CD14-positive monocyte (primary cell): ENCODE measurements around the gene TPRN. TPM values are rescaled to one million over a fixed set of nuclear protein-coding genes. Genes with fewer than 3 reads are reported as not detected.

Experiments used
- DNase-seq, 3 donors: peaks; one replicate each; pipeline ENCODE4 v3.0.0-alpha.2; 2011 to 2022
- H2AFZ ChIP-seq: 2 replicates; pipeline ENCODE4 v1.6.0; 2012; ENCODE audit warnings: mild to moderate bottlenecking, low read depth, low read length, inconsistent platforms; ENCODE audit not compliant: insufficient read depth, poor library complexity, severe bottlenecking
- H3K27ac ChIP-seq, 2 donors: 1 replicate in 1 of 2; 2 replicates in 1 of 2; pipeline ENCODE4 v1.5.1; 2012 to 2013; ENCODE audit warnings: low read length in 2 of 2, control low read depth in 1 of 2, inconsistent platforms in 1 of 2, low read depth in 1 of 2, mild to moderate bottlenecking in 1 of 2
- H3K27me3 ChIP-seq, 2 donors: one replicate each; pipeline versions ENCODE4 v1.6.0 to v1.6.1; 2011 to 2013; ENCODE audit warnings: low read length in 2 of 2; ENCODE audit not compliant: control insufficient read depth in 2 of 2, insufficient read depth in 2 of 2
- H3K36me3 ChIP-seq, 2 donors: replicated peaks in 1 of 2; 1 replicate in 1 of 2; 2 replicates in 1 of 2; pipeline versions ENCODE4 v1.5.1 to v1.6.1; 2012 to 2013; ENCODE audit warnings: low read length in 2 of 2, control low read depth in 1 of 2, inconsistent platforms in 1 of 2, mild to moderate bottlenecking in 1 of 2; ENCODE audit not compliant: insufficient read depth in 2 of 2, control insufficient read depth in 1 of 2
- H3K4me1 ChIP-seq, 2 donors: 1 replicate in 1 of 2; 2 replicates in 1 of 2; pipeline versions ENCODE4 v1.5.1 to v1.6.1; 2012 to 2013; ENCODE audit warnings: low read length in 2 of 2, control low read depth in 1 of 2, inconsistent platforms in 1 of 2, mild to moderate bottlenecking in 1 of 2, moderate library complexity in 1 of 2; ENCODE audit not compliant: insufficient read depth in 2 of 2, control insufficient read depth in 1 of 2
- H3K4me2 ChIP-seq: replicated peaks from 2 replicates; pipeline ENCODE3; 2012; ENCODE audit warnings: low read length, moderate library complexity, mild to moderate bottlenecking; ENCODE audit not compliant: poor library complexity, severe bottlenecking; ENCODE audit errors: extremely low read depth
- H3K4me3 ChIP-seq, 3 experiments: fragments of 200-600 bp in 1 of 3; sonication (generic) in 1 of 3; replicated peaks in 1 of 3; 1 replicate in 2 of 3; 2 replicates in 1 of 3; pipeline ENCODE4 v1.5.1; 2011 to 2013; ENCODE audit warnings: low read length in 3 of 3, mild to moderate bottlenecking in 3 of 3, control low read depth in 2 of 3, low read depth in 2 of 3, inconsistent platforms in 1 of 3, moderate library complexity in 1 of 3
- H3K79me2 ChIP-seq: 2 replicates; pipeline ENCODE4 v1.6.0; 2012; ENCODE audit warnings: mild to moderate bottlenecking, control low read depth, inconsistent platforms, low read length, moderate library complexity; ENCODE audit not compliant: insufficient read depth
- H3K9ac ChIP-seq: 2 replicates; pipeline ENCODE4 v1.6.0; 2017; ENCODE audit warnings: low read length, mild to moderate bottlenecking; ENCODE audit not compliant: insufficient read depth, poor library complexity, severe bottlenecking
- H3K9me3 ChIP-seq, 2 donors: replicated peaks in 1 of 2; 1 replicate in 1 of 2; 2 replicates in 1 of 2; pipeline versions ENCODE4 v1.5.1 to v1.6.1; 2012 to 2013; ENCODE audit warnings: low read length in 2 of 2, control low read depth in 1 of 2; ENCODE audit not compliant: control insufficient read depth in 1 of 2, insufficient read depth in 1 of 2
- H4K20me1 ChIP-seq: 2 replicates; pipeline ENCODE4 v1.6.0; 2012; ENCODE audit warnings: mild to moderate bottlenecking, low read length, control low read depth, moderate library complexity; ENCODE audit not compliant: insufficient read depth
- H3K27ac Mint-ChIP-seq, 7 donors: one replicate each; pipeline ENCODE4 v1.8.0; 2020; ENCODE audit warnings: mild to moderate bottlenecking in 7 of 7, mixed read lengths in 7 of 7, moderate library complexity in 6 of 7, inconsistent platforms in 2 of 7
- H3K27me3 Mint-ChIP-seq, 3 donors: one replicate each; pipeline ENCODE4 v1.8.0; 2021 to 2022; ENCODE audit warnings: low read depth in 3 of 3, mild to moderate bottlenecking in 3 of 3, mixed read lengths in 3 of 3, moderate library complexity in 3 of 3, inconsistent platforms in 1 of 3
- H3K36me3 Mint-ChIP-seq, 2 donors: one replicate each; pipeline ENCODE4 v1.8.0; 2020; ENCODE audit warnings: mixed read lengths in 2 of 2, inconsistent platforms in 1 of 2, mild to moderate bottlenecking in 1 of 2
- H3K4me1 Mint-ChIP-seq: one replicate; pipeline ENCODE4 v1.8.0; 2020; ENCODE audit warnings: mild to moderate bottlenecking, mixed read lengths
- H3K4me3 Mint-ChIP-seq, 2 donors: one replicate each; pipeline ENCODE4 v1.8.0; 2020; ENCODE audit warnings: mild to moderate bottlenecking in 2 of 2, mixed read lengths in 2 of 2, moderate library complexity in 1 of 2
- H3K9me3 Mint-ChIP-seq, 7 donors: one replicate each; pipeline ENCODE4 v1.8.0; 2020 to 2022; ENCODE audit warnings: mixed read lengths in 7 of 7, mild to moderate bottlenecking in 6 of 7, moderate library complexity in 6 of 7, inconsistent platforms in 2 of 7
- CTCF ChIP-seq: fragments of 200-600 bp; IDR thresholded peaks from one replicate; pipeline ENCODE4 v1.8.0; 2022; ENCODE audit warnings: antibody characterized with exemption, mild to moderate bottlenecking
- WGBS: methylation state at CpG from one replicate; pipeline ENCODE4 v1.1.5; 2013; ENCODE audit warnings: missing lambda C conversion rate; ENCODE audit not compliant: insufficient coverage; 5-methylcytosine and 5-hydroxymethylcytosine counted together
- intact Hi-C, 2 donors: fragments of 100-400 bp; cut with micrococcal nuclease; formaldehyde crosslinking; loops; one replicate each; pipeline versions ENCODE4 v1.15.0 to v1.15.1; 2023
- polyA plus RNA-seq, 3 donors: library from polyadenylated mRNA; depleted of rRNA in 1 of 3; unstranded in 2 of 3; stranded (reverse) in 1 of 3; fragments of 300-500 nt in 2 of 3; fragments of >200 nt in 1 of 3; fragmentation: Illumina TruSeq in 2 of 3; gene quantifications; 1 replicate in 2 of 3; 2 replicates in 1 of 3; pipeline ENCODE4 v1.2.3, GENCODE V29; 2012 to 2021

Gene TPRN
- polyA plus RNA-seq, 3 donors, result 0.30 to 4.6 (median 0.46) TPM

- H3K9ac ChIP-seq, result peak overlapping the region; percentile 91
- Mint-ChIP-seq H3K9me3 (peaks cover 0 to 3% (median 0%) of the 10 kb centered on the region in 7 donors), H3K4me3 (peak overlapping the region; percentile 80 to 84), H3K36me3 (peaks cover 15 to 18% of the 10 kb centered on the region in 2 donors), H3K4me1 (peaks cover 38% of the 10 kb centered on the region), H3K27ac (peak overlapping the region; percentile 66 to 93 (median 82)), H3K27me3 (peaks cover 2 to 4% (median 3%) of the 10 kb centered on the region in 3 donors)
- peaks cover 35 to 47% of the 10 kb centered on the region in 2 donors for H3K4me1 ChIP-seq
- H3K27me3 ChIP-seq, result no peaks in the 10 kb centered on the region
- H3K4me3 ChIP-seq, result peak overlapping the region; percentile 82 to 94 (median 90)
- peaks cover 34% of the 10 kb centered on the region for H3K79me2 ChIP-seq
- H2AFZ ChIP-seq, result no peak overlapping the region
- H3K4me2 ChIP-seq, result peak overlapping the region; percentile 97
- H3K27ac ChIP-seq, result peak overlapping the region; percentile 65 to 94
- no peaks in the 10 kb centered on the region for H3K9me3 ChIP-seq
- TF ChIP-seq CTCF, result no peak
- peaks cover 33% of the 10 kb centered on the region for H4K20me1 ChIP-seq
- no peak for DNase-seq
- WGBS, result 92% methylated on average over 34 of the region's 36 CpGs
- peaks cover 18 to 19% of the 10 kb centered on the region in 2 donors for H3K36me3 ChIP-seq
- intact Hi-C loops, result loop anchor here in 1 of 2 donors (5.0 kb wide), 1 partner anchor 40 kb away; the partner anchor contains the start of gene TPRN
Measured at GRCh38 chr9:137242269-137243203, 42.0 kb upstream of the TPRN start.

GRCh38 chr9:137241490-137242268 lies 41.1 kb upstream of the TPRN start:
- H3K27me3 ChIP-seq, result no peaks in the 10 kb centered on the region
- H3K4me3 ChIP-seq, result peak overlapping the region; percentile 82 to 94 (median 90)
- peak overlapping the region; percentile 66 to 94 for H3K27ac ChIP-seq
- H3K4me2 ChIP-seq, result peak overlapping the region; percentile 97
- 2% methylated on average over 74 of the region's 83 CpGs for WGBS
- Mint-ChIP-seq H3K27me3 (peaks cover 2 to 3% (median 2%) of the 10 kb centered on the region in 3 donors), H3K9me3 (peaks cover 0 to 3% (median 0%) of the 10 kb centered on the region in 7 donors), H3K4me1 (peaks cover 44% of the 10 kb centered on the region), H3K4me3 (peak overlapping the region; percentile 80 to 84), H3K36me3 (peaks cover 15 to 18% of the 10 kb centered on the region in 2 donors), H3K27ac (peak overlapping the region; percentile 70 to 93 (median 80))
- H3K79me2 ChIP-seq, result peaks cover 34% of the 10 kb centered on the region
- peak; percentile 60 to 74 (median 63) for DNase-seq
- H3K4me1 ChIP-seq, result peaks cover 42 to 56% of the 10 kb centered on the region in 2 donors
- H4K20me1 ChIP-seq, result peaks cover 33% of the 10 kb centered on the region
- H3K36me3 ChIP-seq, result peaks cover 18 to 19% of the 10 kb centered on the region in 2 donors
- H3K9ac ChIP-seq, result peak overlapping the region; percentile 91
- H3K9me3 ChIP-seq, result no peaks in the 10 kb centered on the region
- TF ChIP-seq CTCF, result no peak
- intact Hi-C loops, result loop anchor here (1.0 to 5.0 kb wide), 4 partner anchors 13 to 39 kb away; partner anchors contain the start of genes NELFB (in 2 of the 2) and TPRN (in 1 of the 2)
- no peak overlapping the region for H2AFZ ChIP-seq
